Brain microvascular endothelial cell (primary cell): ENCODE results near the gene CCDC71.

Source experiments
- DNase-seq: peaks from one replicate; pipeline ENCODE4 v3.0.0-alpha.2; 2020
- H3K27ac ChIP-seq: fragments of 250-450 bp; sonication (Bioruptor Pico); 2 replicates; pipeline ENCODE4 v1.5.1; 2020; ENCODE audit warnings: mild to moderate bottlenecking, moderate library complexity
- H3K27me3 ChIP-seq: fragments of 250-450 bp; sonication (Bioruptor Pico); replicated peaks from 2 replicates; pipeline ENCODE4 v1.5.1; 2020; ENCODE audit warnings: mild to moderate bottlenecking
- H3K36me3 ChIP-seq: fragments of 250-450 bp; sonication (Bioruptor Pico); replicated peaks from 2 replicates; pipeline ENCODE4 v1.5.1; 2020; ENCODE audit warnings: mild to moderate bottlenecking
- H3K4me3 ChIP-seq: 2 replicates; pipeline ENCODE4 v1.5.1; 2011; ENCODE audit warnings: low read depth, mild to moderate bottlenecking, control low read depth, low read length, moderate library complexity
- CTCF ChIP-seq: IDR thresholded peaks from 2 replicates; pipeline ENCODE4 v1.5.1; 2011; ENCODE audit warnings: low read depth, mild to moderate bottlenecking, moderate library complexity, low read length, control low read depth, inconsistent platforms; ENCODE audit errors: missing control alignments
- in situ Hi-C: cut with HindIII; loops from 2 replicates; pipeline ENCODE4 v1.10.0; 2017; ENCODE audit warnings: low sequenced_read_pairs, low pct_ligation_motif_present

CCDC71 gene

GRCh38 chr3:49180116-49180515, 14.0 kb upstream of the CCDC71 start:
- in situ Hi-C loops: no loop called here
- TF ChIP-seq CTCF: no peak
- Histone ChIP-seq H3K27ac (no peak overlapping the region), H3K27me3 (no peaks in the 10 kb centered on the region), H3K4me3 (no peak overlapping the region), H3K36me3 (no peaks in the 10 kb centered on the region)
- no peak for DNase-seq

GRCh38 chr3:49177073-49177472, 10.9 kb upstream of the CCDC71 start:
- Histone ChIP-seq H3K36me3 (no peaks in the 10 kb centered on the region), H3K4me3 (no peak overlapping the region), H3K27ac (no peak overlapping the region), H3K27me3 (no peaks in the 10 kb centered on the region)
- in situ Hi-C loops: no loop called here
- no peak for TF ChIP-seq CTCF
- no peak for DNase-seq

- Histone ChIP-seq H3K4me3 (no peak overlapping the region), H3K27me3 (no peaks in the 10 kb centered on the region), H3K36me3 (no peaks in the 10 kb centered on the region), H3K27ac (no peak overlapping the region)
- no peak for TF ChIP-seq CTCF
- DNase-seq: no peak
- in situ Hi-C loops: no loop called here
Measured at GRCh38 chr3:49175530-49175929, 9.4 kb upstream of the CCDC71 start.

- no peak for TF ChIP-seq CTCF
- Histone ChIP-seq H3K4me3 (no peak overlapping the region), H3K27ac (no peak overlapping the region), H3K36me3 (no peaks in the 10 kb centered on the region), H3K27me3 (no peaks in the 10 kb centered on the region)
- in situ Hi-C loops: no loop called here
- no peak for DNase-seq
Measured at GRCh38 chr3:49174397-49174985, 8.4 kb upstream of the CCDC71 start.

- Histone ChIP-seq H3K27me3 (no peaks in the 10 kb centered on the region), H3K36me3 (no peaks in the 10 kb centered on the region), H3K4me3 (no peak overlapping the region), H3K27ac (no peak overlapping the region)
- TF ChIP-seq CTCF: no peak
- DNase-seq: peak; percentile 24
- in situ Hi-C loops: no loop called here
Measured at GRCh38 chr3:49173792-49174170, 7.7 kb upstream of the CCDC71 start.

GRCh38 chr3:49173116-49173791, 7.1 kb upstream of the CCDC71 start:
- Histone ChIP-seq H3K27me3 (no peaks in the 10 kb centered on the region), H3K4me3 (no peak overlapping the region), H3K36me3 (no peaks in the 10 kb centered on the region), H3K27ac (no peak overlapping the region)
- TF ChIP-seq CTCF: no peak
- DNase-seq: peak; percentile 13
- in situ Hi-C loops: no loop called here
